Neuronal stem cell (in vitro differentiated cells): ENCODE data around the gene GRK6.
A peak's percentile ranks its signal among the peaks of the same experiment; 100 is the strongest.
"Not testable (repeated sequence)": the region's sequence is repeated elsewhere in the genome, so short reads cannot be mapped to it uniquely, and the experiment has no call there.

Source experiments
- DNase-seq: peaks from one replicate; pipeline ENCODE4 v3.0.0-alpha.2; 2013; ENCODE audit warnings: low spot score
- H2AFZ ChIP-seq: one replicate; pipeline ENCODE4 v1.6.1; 2013; ENCODE audit warnings: mild to moderate bottlenecking, low read length, inconsistent platforms
- H2AK5ac ChIP-seq: 2 replicates; pipeline ENCODE4 v1.6.1; 2013; ENCODE audit warnings: low read depth, mild to moderate bottlenecking, inconsistent platforms, low read length, moderate library complexity, mixed read lengths
- H2BK120ac ChIP-seq: 2 replicates; pipeline ENCODE4 v1.6.1; 2013; ENCODE audit warnings: low read depth, mild to moderate bottlenecking, inconsistent platforms, low read length, moderate library complexity, mixed read lengths
- H2BK12ac ChIP-seq: one replicate; pipeline ENCODE4 v1.6.1; 2013; ENCODE audit warnings: low read length, inconsistent platforms
- H2BK15ac ChIP-seq: 2 replicates; pipeline ENCODE4 v1.6.1; 2013; ENCODE audit warnings: mild to moderate bottlenecking, low read length, inconsistent platforms, mixed read lengths
- H2BK5ac ChIP-seq: one replicate; pipeline ENCODE4 v1.6.1; 2013; ENCODE audit warnings: inconsistent platforms, mild to moderate bottlenecking, low read length, moderate library complexity
- H3K14ac ChIP-seq: one replicate; pipeline ENCODE4 v1.6.1; 2013; ENCODE audit warnings: low read length, inconsistent platforms
- H3K18ac ChIP-seq: 2 replicates; pipeline ENCODE4 v1.6.1; 2013; ENCODE audit warnings: low read length, inconsistent platforms
- H3K23ac ChIP-seq: 2 replicates; pipeline ENCODE4 v1.6.1; 2013; ENCODE audit warnings: low read depth, mild to moderate bottlenecking, mixed read lengths, low read length, inconsistent platforms; ENCODE audit not compliant: poor library complexity
- H3K27ac ChIP-seq: replicated peaks from 3 replicates; pipeline ENCODE4 v1.5.1; 2013; ENCODE audit warnings: low read length, inconsistent platforms
- H3K27me3 ChIP-seq, 3 experiments: 2 replicates each; pipeline ENCODE4 v1.6.1; 2013; ENCODE audit warnings: low read length in 3 of 3, mild to moderate bottlenecking in 2 of 3, inconsistent platforms in 1 of 3, low read depth in 1 of 3, mixed read lengths in 1 of 3, moderate library complexity in 1 of 3; ENCODE audit not compliant: control insufficient read depth in 3 of 3, insufficient read depth in 3 of 3
- H3K36me3 ChIP-seq, 2 donors: replicated peaks in 1 of 2; 2 replicates each; pipeline ENCODE4 v1.6.1; 2013; ENCODE audit warnings: low read length in 2 of 2; ENCODE audit not compliant: control insufficient read depth in 2 of 2, insufficient read depth in 2 of 2
- H3K4ac ChIP-seq: 2 replicates; pipeline ENCODE4 v1.6.1; 2013; ENCODE audit warnings: inconsistent platforms, mild to moderate bottlenecking, low read length, moderate library complexity
- H3K4me1 ChIP-seq, 2 donors: 1 replicate in 1 of 2; 2 replicates in 1 of 2; pipeline ENCODE4 v1.6.1; 2013; ENCODE audit warnings: low read length in 2 of 2, low read depth in 1 of 2; ENCODE audit not compliant: control insufficient read depth in 2 of 2, insufficient read depth in 1 of 2
- H3K4me2 ChIP-seq: one replicate; pipeline ENCODE4 v1.6.1; 2013; ENCODE audit warnings: mild to moderate bottlenecking, low read length, inconsistent platforms; ENCODE audit not compliant: insufficient read depth, poor library complexity, severe bottlenecking
- H3K4me3 ChIP-seq, 2 donors: 2 replicates each; pipeline ENCODE4 v1.5.1; 2013; ENCODE audit warnings: low read length in 2 of 2, mild to moderate bottlenecking in 2 of 2, inconsistent platforms in 1 of 2, moderate library complexity in 1 of 2
- H3K79me1 ChIP-seq: one replicate; pipeline ENCODE4 v1.6.1; 2013; ENCODE audit warnings: low read depth, mild to moderate bottlenecking, inconsistent platforms, low read length, moderate library complexity
- H3K9ac ChIP-seq: one replicate; pipeline ENCODE4 v1.6.1; 2013; ENCODE audit warnings: mild to moderate bottlenecking, low read depth, low read length, inconsistent platforms; ENCODE audit not compliant: poor library complexity
- H3K9me3 ChIP-seq, 2 donors: replicated peaks in 1 of 2; 2 replicates each; pipeline versions ENCODE3 to v1.6.1; 2013; ENCODE audit warnings: low read length in 2 of 2, mild to moderate bottlenecking in 2 of 2, inconsistent platforms in 1 of 2, low read depth in 1 of 2, mixed read lengths in 1 of 2, moderate library complexity in 1 of 2; ENCODE audit not compliant: control insufficient read depth in 2 of 2, insufficient read depth in 1 of 2
- H4K8ac ChIP-seq: one replicate; pipeline ENCODE4 v1.6.1; 2013; ENCODE audit warnings: low read depth, mild to moderate bottlenecking, inconsistent platforms, low read length, moderate library complexity
- H4K91ac ChIP-seq: one replicate; pipeline ENCODE4 v1.6.1; 2013; ENCODE audit warnings: low read length, low read depth, mild to moderate bottlenecking, inconsistent platforms; ENCODE audit not compliant: poor library complexity
- WGBS, 2 donors: extraction: QIAGEN DNeasy Blood & Tissue Kit; methylation state at CpG; one replicate each; pipeline ENCODE4 v1.1.7; 2013; ENCODE audit warnings: missing lambda C conversion rate in 2 of 2, mixed read lengths in 1 of 2; ENCODE audit not compliant: insufficient read length in 2 of 2, insufficient replicate concordance in 1 of 2; ENCODE audit errors: extremely low coverage in 2 of 2; 5-methylcytosine and 5-hydroxymethylcytosine counted together

GRK6 gene

DNA sequence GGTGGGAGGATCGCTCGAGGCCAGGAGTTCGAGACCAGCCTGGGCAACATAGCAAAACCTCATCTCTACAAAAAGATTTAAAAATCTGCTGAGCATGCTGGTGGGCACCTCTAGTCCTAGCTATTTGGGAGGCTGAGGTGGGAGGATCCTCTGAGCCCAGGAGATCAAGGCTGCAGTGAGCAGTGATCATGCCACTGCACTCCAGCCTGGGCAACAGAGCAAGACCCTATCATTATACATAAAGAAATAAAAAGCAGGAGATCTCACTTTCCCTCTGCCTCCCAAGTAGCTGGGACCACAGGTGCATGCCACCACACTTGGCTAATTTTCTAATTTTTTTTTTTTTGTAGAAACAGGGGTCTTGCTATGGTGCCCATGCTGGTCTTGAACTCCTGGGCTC, 59.3 kb downstream of the GRK6 start:
- H3K27ac ChIP-seq, H3K14ac ChIP-seq, DNase-seq, H3K18ac ChIP-seq, H3K4ac ChIP-seq, H3K27me3 ChIP-seq, H3K9me3 ChIP-seq, H3K23ac ChIP-seq, H2BK120ac ChIP-seq, H3K4me1 ChIP-seq, H4K8ac ChIP-seq, H3K4me2 ChIP-seq, H2AK5ac ChIP-seq, H4K91ac ChIP-seq, H3K4me3 ChIP-seq, H2BK12ac ChIP-seq, H3K9ac ChIP-seq, H2BK15ac ChIP-seq, H2AFZ ChIP-seq, H2BK5ac ChIP-seq: not testable (repeated sequence)
- Histone ChIP-seq H3K36me3 (peaks cover 70 to 95% of the 10 kb centered on the region in 2 donors), H3K79me1 (peaks cover 20% of the 10 kb centered on the region)
- no CpG with 5 or more reads among the region's 3 CpGs for WGBS, 2 donors

DNA sequence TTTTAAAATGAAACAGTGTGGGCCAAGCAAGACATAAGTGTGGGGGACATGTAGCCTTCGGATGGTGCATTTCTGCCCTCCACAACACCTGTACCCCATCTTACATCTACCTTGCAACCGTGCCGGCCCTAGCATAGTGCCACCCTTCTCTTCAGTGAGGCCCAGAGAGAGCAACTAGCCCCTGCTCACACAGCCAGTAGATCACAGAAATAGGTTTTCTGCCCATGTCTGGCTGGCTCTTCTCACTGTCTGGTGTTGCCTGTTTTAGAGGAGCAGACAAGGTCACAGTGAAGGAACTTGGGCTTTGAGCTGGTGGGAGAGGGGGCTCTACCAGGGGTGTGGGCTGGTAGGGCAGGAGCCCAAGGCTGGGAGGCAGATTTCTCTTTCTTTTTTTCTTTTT, 59.8 kb downstream of the GRK6 start:
- no peaks in the 10 kb centered on the region for H3K27me3 ChIP-seq
- H3K4ac ChIP-seq: no peak overlapping the region
- H3K79me1 ChIP-seq: peaks cover 25% of the 10 kb centered on the region
- H3K4me2 ChIP-seq: no peak overlapping the region
- H3K9me3 ChIP-seq: peaks cover 0 to 2% of the 10 kb centered on the region in 2 donors
- H2AK5ac ChIP-seq: no peak overlapping the region
- H3K4me3 ChIP-seq: no peak overlapping the region
- H2AFZ ChIP-seq: no peak overlapping the region
- H3K14ac ChIP-seq: no peak overlapping the region
- no peak overlapping the region for H2BK120ac ChIP-seq
- H3K27ac ChIP-seq: no peak overlapping the region
- no peak for DNase-seq
- no CpG with 5 or more reads among the region's 3 CpGs for WGBS, 2 donors
- H4K91ac ChIP-seq: no peak overlapping the region
- no peak overlapping the region for H3K9ac ChIP-seq
- H2BK15ac ChIP-seq: no peak overlapping the region
- no peak overlapping the region for H2BK12ac ChIP-seq
- peaks cover 75 to 97% of the 10 kb centered on the region in 2 donors for H3K36me3 ChIP-seq
- peaks cover 0 to 4% of the 10 kb centered on the region in 2 donors for H3K4me1 ChIP-seq
- no peak overlapping the region for H2BK5ac ChIP-seq
- no peak overlapping the region for H3K23ac ChIP-seq
- H4K8ac ChIP-seq: peak overlapping the region; percentile 52
- H3K18ac ChIP-seq: no peak overlapping the region

GRCh38 chr5:177487144-177487543, 60.7 kb downstream of the GRK6 start:
- no CpG with 5 or more reads among the region's 8 CpGs for WGBS, 2 donors
- H3K4me2 ChIP-seq: no peak overlapping the region

DNA sequence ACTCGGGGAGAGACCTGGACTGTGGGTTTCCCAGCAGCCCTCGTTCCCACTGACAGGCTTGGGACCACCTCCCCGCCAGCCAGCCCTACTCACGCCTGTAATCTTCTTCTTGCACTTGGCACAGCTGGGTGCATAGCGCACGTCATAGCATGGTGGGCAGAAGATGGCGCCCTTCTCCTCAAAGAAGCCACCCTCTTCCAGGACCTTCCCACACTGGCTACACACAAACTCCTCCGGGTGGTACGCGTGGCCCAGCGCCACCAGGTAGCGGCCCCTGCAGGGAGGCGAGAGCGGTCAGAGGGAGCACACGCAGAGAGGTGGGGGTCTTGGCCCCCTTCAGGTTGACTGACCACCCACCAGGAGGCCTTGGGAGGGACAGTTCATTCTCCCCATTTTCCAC, 61.5 kb downstream of the GRK6 start:
- Histone ChIP-seq H2AFZ (no peak overlapping the region), H3K36me3 (peaks cover 78 to 95% of the 10 kb centered on the region in 2 donors), H3K23ac (no peak overlapping the region), H4K8ac (no peak overlapping the region), H3K79me1 (peaks cover 28% of the 10 kb centered on the region), H2BK5ac (no peak overlapping the region), H3K14ac (no peak overlapping the region), H4K91ac (peak overlapping the region; percentile 77), H3K4me1 (peaks cover 0 to 7% of the 10 kb centered on the region in 2 donors), H2AK5ac (no peak overlapping the region), H2BK120ac (no peak overlapping the region), H3K4me3 (no peak overlapping the region), H3K9ac (no peak overlapping the region), H3K9me3 (peaks cover 0 to 2% of the 10 kb centered on the region in 2 donors), H3K27ac (no peak overlapping the region), H3K4ac (no peak overlapping the region), H2BK15ac (no peak overlapping the region), H3K27me3 (no peaks in the 10 kb centered on the region), H3K4me2 (no peak overlapping the region), H3K18ac (no peak overlapping the region), H2BK12ac (no peak overlapping the region)
- no CpG with 5 or more reads among the region's 15 CpGs for WGBS, 2 donors
- no peak for DNase-seq

More at GRCh38 chr5:177487144-177487543, 60.7 kb downstream of the GRK6 start:
- Histone ChIP-seq H2BK12ac (no peak overlapping the region), H2AK5ac (no peak overlapping the region), H3K9ac (no peak overlapping the region), H3K27ac (no peak overlapping the region), H2AFZ (no peak overlapping the region), H2BK5ac (no peak overlapping the region), H2BK15ac (no peak overlapping the region), H3K14ac (no peak overlapping the region), H3K4me1 (peaks cover 0 to 5% of the 10 kb centered on the region in 2 donors), H3K23ac (no peak overlapping the region), H3K9me3 (peaks cover 0 to 2% of the 10 kb centered on the region in 2 donors), H3K18ac (no peak overlapping the region), H4K91ac (no peak overlapping the region), H2BK120ac (no peak overlapping the region), H4K8ac (no peak overlapping the region), H3K4ac (no peak overlapping the region), H3K79me1 (peaks cover 25% of the 10 kb centered on the region), H3K27me3 (no peaks in the 10 kb centered on the region), H3K4me3 (no peak overlapping the region), H3K36me3 (peaks cover 72 to 95% of the 10 kb centered on the region in 2 donors)
- no peak for DNase-seq
